GM18909 (cell line): Measurements from ENCODE around the gene NKD2.
"Not testable (repeated sequence)": the region's sequence is repeated elsewhere in the genome, so short reads cannot be mapped to it uniquely, and the experiment has no call there.

Experiments
- ATAC-seq: cut with Tn5 transposase; IDR thresholded peaks from one replicate; pipeline ENCODE4 v1.9.1; 2021; ENCODE audit warnings: mild to moderate bottlenecking; ENCODE audit not compliant: unreplicated experiment, poor library complexity

The NKD2 gene

GRCh38 chr5:1083026-1083425 is 74.4 kb downstream of the NKD2 start:
- not testable (repeated sequence) for ATAC-seq

GRCh38 chr5:1083823-1084605 is 75.4 kb downstream of the NKD2 start:
- no peak for ATAC-seq

- no peak for ATAC-seq
Measured at GRCh38 chr5:1085391-1085790, 76.8 kb downstream of the NKD2 start.

- no peak for ATAC-seq
Measured at GRCh38 chr5:1086137-1086536, 77.5 kb downstream of the NKD2 start.

- no peak for ATAC-seq
Measured at GRCh38 chr5:1086871-1087270, 78.3 kb downstream of the NKD2 start.

- no peak for ATAC-seq
Measured at GRCh38 chr5:1087428-1087827, 78.8 kb downstream of the NKD2 start.

- no peak for ATAC-seq
Measured at GRCh38 chr5:1088031-1088430, 79.4 kb downstream of the NKD2 start.
